ENCODE measurements around the gene MRNIP. TPM values are rescaled to one million over a fixed set of nuclear protein-coding genes. Genes with fewer than 3 reads are reported as not detected.
A peak's percentile ranks its signal among the peaks of the same experiment; 100 is the strongest.

Gene MRNIP
- total and polyA plus RNA-seq, 4 donors: 5.4 to 12.0 (median 7.3) TPM

DNA sequence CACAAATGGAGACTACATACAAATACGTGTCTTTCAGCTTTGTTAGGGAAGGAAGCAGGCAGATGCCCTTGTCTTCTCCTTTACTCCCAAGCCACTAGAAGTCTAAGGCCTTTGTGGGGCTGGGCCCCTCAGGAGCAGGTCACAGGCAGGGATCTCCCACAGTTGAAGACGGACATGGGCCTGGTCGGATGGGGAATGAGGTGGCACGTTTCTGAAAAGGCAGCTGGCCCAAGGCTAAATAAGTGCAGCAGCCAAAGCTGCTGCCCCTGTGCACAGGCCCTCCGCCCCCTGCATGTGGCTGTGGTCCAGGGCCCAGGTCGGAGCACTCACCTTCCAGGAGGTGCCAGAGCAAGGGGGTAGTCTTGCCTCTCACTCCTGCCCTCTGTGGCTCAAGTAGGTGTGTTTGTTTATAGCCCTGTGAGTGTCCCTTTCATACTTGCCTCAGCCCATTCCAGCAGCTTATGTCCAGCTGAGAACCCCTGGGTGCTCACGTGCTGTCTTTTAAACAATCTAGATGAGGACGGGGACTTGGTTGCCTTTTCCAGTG lies 36.1 kb downstream of the MRNIP start:
- no peaks in the 10 kb centered on the region for H3K27me3 ChIP-seq (ENCODE audit: control insufficient read depth in 4 of 4, insufficient read depth in 4 of 4, low read length in 3 of 4)
- 17% methylated on average over 8 of the region's 8 CpGs for WGBS
- TF ChIP-seq, protein P1, sequence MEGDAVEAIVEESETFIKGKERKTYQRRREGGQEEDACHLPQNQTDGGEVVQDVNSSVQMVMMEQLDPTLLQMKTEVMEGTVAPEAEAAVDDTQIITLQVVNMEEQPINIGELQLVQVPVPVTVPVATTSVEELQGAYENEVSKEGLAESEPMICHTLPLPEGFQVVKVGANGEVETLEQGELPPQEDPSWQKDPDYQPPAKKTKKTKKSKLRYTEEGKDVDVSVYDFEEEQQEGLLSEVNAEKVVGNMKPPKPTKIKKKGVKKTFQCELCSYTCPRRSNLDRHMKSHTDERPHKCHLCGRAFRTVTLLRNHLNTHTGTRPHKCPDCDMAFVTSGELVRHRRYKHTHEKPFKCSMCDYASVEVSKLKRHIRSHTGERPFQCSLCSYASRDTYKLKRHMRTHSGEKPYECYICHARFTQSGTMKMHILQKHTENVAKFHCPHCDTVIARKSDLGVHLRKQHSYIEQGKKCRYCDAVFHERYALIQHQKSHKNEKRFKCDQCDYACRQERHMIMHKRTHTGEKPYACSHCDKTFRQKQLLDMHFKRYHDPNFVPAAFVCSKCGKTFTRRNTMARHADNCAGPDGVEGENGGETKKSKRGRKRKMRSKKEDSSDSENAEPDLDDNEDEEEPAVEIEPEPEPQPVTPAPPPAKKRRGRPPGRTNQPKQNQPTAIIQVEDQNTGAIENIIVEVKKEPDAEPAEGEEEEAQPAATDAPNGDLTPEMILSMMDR (IDR thresholded peaks at IDR 0.05; ENCODE audit: low read depth, low read length, missing input control): no peak
- no peak for TF ChIP-seq RAD21 (IDR thresholded peaks at IDR 0.05)
- no peak for TF ChIP-seq FOXA1 (IDR thresholded peaks at IDR 0.05)
- TF ChIP-seq TAF1 (conservative IDR thresholded peaks at IDR 0.05): no peak
- no peak for TF ChIP-seq HNF4G (IDR thresholded peaks at IDR 0.05)
- TF ChIP-seq, protein P2, sequence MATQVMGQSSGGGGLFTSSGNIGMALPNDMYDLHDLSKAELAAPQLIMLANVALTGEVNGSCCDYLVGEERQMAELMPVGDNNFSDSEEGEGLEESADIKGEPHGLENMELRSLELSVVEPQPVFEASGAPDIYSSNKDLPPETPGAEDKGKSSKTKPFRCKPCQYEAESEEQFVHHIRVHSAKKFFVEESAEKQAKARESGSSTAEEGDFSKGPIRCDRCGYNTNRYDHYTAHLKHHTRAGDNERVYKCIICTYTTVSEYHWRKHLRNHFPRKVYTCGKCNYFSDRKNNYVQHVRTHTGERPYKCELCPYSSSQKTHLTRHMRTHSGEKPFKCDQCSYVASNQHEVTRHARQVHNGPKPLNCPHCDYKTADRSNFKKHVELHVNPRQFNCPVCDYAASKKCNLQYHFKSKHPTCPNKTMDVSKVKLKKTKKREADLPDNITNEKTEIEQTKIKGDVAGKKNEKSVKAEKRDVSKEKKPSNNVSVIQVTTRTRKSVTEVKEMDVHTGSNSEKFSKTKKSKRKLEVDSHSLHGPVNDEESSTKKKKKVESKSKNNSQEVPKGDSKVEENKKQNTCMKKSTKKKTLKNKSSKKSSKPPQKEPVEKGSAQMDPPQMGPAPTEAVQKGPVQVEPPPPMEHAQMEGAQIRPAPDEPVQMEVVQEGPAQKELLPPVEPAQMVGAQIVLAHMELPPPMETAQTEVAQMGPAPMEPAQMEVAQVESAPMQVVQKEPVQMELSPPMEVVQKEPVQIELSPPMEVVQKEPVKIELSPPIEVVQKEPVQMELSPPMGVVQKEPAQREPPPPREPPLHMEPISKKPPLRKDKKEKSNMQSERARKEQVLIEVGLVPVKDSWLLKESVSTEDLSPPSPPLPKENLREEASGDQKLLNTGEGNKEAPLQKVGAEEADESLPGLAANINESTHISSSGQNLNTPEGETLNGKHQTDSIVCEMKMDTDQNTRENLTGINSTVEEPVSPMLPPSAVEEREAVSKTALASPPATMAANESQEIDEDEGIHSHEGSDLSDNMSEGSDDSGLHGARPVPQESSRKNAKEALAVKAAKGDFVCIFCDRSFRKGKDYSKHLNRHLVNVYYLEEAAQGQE (IDR thresholded peaks at IDR 0.05): no peak
- no peak for TF ChIP-seq GABPA (IDR thresholded peaks at IDR 0.05 in 1 of 2, conservative IDR thresholded peaks at IDR 0.05 in 1 of 2)
- TF ChIP-seq, protein P3, sequence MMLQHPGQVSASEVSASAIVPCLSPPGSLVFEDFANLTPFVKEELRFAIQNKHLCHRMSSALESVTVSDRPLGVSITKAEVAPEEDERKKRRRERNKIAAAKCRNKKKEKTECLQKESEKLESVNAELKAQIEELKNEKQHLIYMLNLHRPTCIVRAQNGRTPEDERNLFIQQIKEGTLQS (IDR thresholded peaks at IDR 0.05): no peak
- no peak for TF ChIP-seq HNF4A (conservative IDR thresholded peaks at IDR 0.05)
- no peak for TF ChIP-seq FOXA2 (IDR thresholded peaks at IDR 0.05)
- TF ChIP-seq YY1 (IDR thresholded peaks at IDR 0.05): no peak
- TF ChIP-seq EGR1 (IDR thresholded peaks at IDR 0.05; ENCODE audit: low read depth in 2 of 2): no peak
- TF ChIP-seq, protein P4, sequence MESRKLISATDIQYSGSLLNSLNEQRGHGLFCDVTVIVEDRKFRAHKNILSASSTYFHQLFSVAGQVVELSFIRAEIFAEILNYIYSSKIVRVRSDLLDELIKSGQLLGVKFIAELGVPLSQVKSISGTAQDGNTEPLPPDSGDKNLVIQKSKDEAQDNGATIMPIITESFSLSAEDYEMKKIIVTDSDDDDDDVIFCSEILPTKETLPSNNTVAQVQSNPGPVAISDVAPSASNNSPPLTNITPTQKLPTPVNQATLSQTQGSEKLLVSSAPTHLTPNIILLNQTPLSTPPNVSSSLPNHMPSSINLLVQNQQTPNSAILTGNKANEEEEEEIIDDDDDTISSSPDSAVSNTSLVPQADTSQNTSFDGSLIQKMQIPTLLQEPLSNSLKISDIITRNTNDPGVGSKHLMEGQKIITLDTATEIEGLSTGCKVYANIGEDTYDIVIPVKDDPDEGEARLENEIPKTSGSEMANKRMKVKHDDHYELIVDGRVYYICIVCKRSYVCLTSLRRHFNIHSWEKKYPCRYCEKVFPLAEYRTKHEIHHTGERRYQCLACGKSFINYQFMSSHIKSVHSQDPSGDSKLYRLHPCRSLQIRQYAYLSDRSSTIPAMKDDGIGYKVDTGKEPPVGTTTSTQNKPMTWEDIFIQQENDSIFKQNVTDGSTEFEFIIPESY (IDR thresholded peaks at IDR 0.05): no peak
- TF ChIP-seq JUND (IDR thresholded peaks at IDR 0.05): no peak
- TF ChIP-seq, protein P5, sequence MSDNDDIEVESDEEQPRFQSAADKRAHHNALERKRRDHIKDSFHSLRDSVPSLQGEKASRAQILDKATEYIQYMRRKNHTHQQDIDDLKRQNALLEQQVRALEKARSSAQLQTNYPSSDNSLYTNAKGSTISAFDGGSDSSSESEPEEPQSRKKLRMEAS (IDR thresholded peaks at IDR 0.05): no peak
- DNase-seq (ENCODE audit: low spot score): no peak
- peak overlapping the region; percentile 94 to 99 for H3K27ac ChIP-seq (ENCODE audit: low read depth in 1 of 2, low read length in 2 of 2)
- peaks cover 26 to 73% (median 57%) of the 10 kb centered on the region in 4 donors for H3K4me1 ChIP-seq (ENCODE audit: control insufficient read depth in 4 of 4, insufficient read depth in 4 of 4, low read length in 3 of 4)
- H3K4me3 ChIP-seq (ENCODE audit: low read depth in 1 of 3, low read length in 3 of 3): peak overlapping the region; percentile 64 to 92 (median 80)
- peaks cover 16 to 35% (median 28%) of the 10 kb centered on the region in 4 donors for H3K36me3 ChIP-seq (ENCODE audit: control insufficient read depth in 4 of 4, insufficient read depth in 3 of 4, low read depth in 1 of 4, low read length in 3 of 4)
- peak overlapping the region; percentile 68 to 98 for H3K9ac ChIP-seq (ENCODE audit: low read depth in 1 of 2, low read length in 2 of 2)
- H3K9me3 ChIP-seq (ENCODE audit: control insufficient read depth in 4 of 4, low read length in 3 of 4): no peaks in the 10 kb centered on the region

DNA sequence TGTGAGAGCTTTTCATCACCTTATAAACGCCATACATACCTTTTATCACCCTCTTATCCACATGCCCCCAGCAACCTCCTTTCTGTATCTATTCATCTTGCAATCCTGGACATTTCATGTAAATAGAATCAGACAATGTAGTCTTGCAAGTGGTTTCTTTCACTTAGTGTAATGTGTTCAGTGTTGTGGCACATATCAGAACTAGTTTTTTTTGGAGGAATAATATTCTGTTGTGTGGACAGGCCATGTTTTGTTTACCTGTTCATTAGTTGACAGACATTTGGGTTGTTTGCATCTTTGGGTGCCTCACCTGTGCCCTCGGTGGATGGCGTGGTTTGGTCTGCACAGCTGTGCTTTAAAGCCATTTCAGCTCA lies 36.6 kb downstream of the MRNIP start:
- Histone ChIP-seq H3K9me3 (ENCODE audit: control insufficient read depth in 4 of 4, low read length in 3 of 4) (no peaks in the 10 kb centered on the region), H3K36me3 (ENCODE audit: control insufficient read depth in 4 of 4, insufficient read depth in 3 of 4, low read depth in 1 of 4, low read length in 3 of 4) (peaks cover 15 to 31% (median 27%) of the 10 kb centered on the region in 4 donors), H3K4me1 (ENCODE audit: control insufficient read depth in 4 of 4, insufficient read depth in 4 of 4, low read length in 3 of 4) (peaks cover 30 to 76% (median 56%) of the 10 kb centered on the region in 4 donors), H3K9ac (ENCODE audit: low read depth in 1 of 2, low read length in 2 of 2) (peak overlapping the region; percentile 68 to 98), H3K4me3 (ENCODE audit: low read depth in 1 of 3, low read length in 3 of 3) (peak overlapping the region; percentile 64 to 92 (median 80)), H3K27ac (ENCODE audit: low read depth in 1 of 2, low read length in 2 of 2) (peak overlapping the region; percentile 94 to 99), H3K27me3 (ENCODE audit: control insufficient read depth in 4 of 4, insufficient read depth in 4 of 4, low read length in 3 of 4) (no peaks in the 10 kb centered on the region)
- TF ChIP-seq YY1 (IDR thresholded peaks at IDR 0.05) (no peak), TAF1 (conservative IDR thresholded peaks at IDR 0.05) (no peak)
- TF ChIP-seq, protein P2 (IDR thresholded peaks at IDR 0.05): no peak
- WGBS: 20% methylated on average over 3 of the region's 3 CpGs
- no peak for DNase-seq (ENCODE audit: low spot score)
